ENCODE measurements around the gene CDKAL1. TPM values are rescaled to one million over a fixed set of nuclear protein-coding genes. Genes with fewer than 3 reads are reported as not detected.
"Not testable (repeated sequence)": the region's sequence is repeated elsewhere in the genome, so short reads cannot be mapped to it uniquely, and the experiment has no call there.

Gene CDKAL1
- polyA plus RNA-seq: 29.2 TPM

GRCh38 chr6:20534295-20535262 lies at the start of gene CDKAL1:
Gene CDKAL1, plus strand, starts transcription at chr6:20534457. Its CDS starts 11,894 bp downstream, at chr6:20546351.
- H3K4me1 Mint-ChIP-seq: peaks cover 14 to 38% (median 23%) of the 10 kb centered on the region in 3 donors
- no peaks in the 10 kb centered on the region for H3K9me3 Mint-ChIP-seq
- H3K27ac Mint-ChIP-seq: peak within 1 kb of the TSS; percentile 93 to 98 (median 96)
- H3K36me3 Mint-ChIP-seq: peaks cover 2% of the 10 kb centered on the region
- peaks cover 2% of the 10 kb centered on the region for H3K27me3 Mint-ChIP-seq
- peak within 1 kb of the TSS; percentile 97 to 99 (median 98) for H3K4me3 Mint-ChIP-seq

- Mint-ChIP-seq H3K27me3 (no peaks in the 10 kb centered on the region), H3K9me3 (no peaks in the 10 kb centered on the region), H3K4me3 (no peak overlapping the region), H3K36me3 (peaks cover 10% of the 10 kb centered on the region), H3K4me1 (no peaks in the 10 kb centered on the region), H3K27ac (peak overlapping the region in 1 of 3 donors; percentile 4)
Observed at GRCh38 chr6:20486641-20487040, 47.6 kb upstream of the CDKAL1 start.

DNA sequence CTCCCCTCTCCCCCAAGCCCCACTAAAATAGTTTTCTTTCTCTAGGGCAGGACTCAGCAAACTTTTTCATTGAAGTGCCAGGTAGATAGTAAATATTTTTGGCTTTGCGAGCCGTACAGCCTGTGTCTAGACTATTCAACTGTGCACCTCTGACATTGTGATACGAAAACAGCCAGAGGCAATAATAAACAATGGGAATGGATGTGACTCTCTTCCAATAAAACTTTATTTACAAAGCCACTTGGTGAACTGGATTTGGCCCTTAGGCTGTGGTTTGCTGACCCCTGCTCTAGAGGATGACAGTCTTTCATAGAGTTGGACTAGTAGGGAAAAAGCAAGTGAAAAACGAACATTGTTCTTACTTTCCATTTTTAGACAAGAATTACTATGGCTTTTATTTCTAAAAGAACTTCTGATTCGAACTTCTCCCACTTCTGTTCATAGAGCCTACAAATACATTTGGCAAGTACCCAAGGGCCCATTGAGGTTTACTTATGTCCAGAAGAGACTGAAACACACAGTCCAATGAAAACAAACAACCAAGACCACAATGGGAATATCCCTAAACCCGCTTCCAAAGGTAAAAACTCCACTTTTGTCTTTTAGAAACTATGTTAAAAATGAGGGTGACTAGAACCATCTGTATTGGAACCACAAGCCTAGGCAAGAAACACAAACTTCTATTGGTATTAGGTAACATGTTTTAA lies 46.4 kb upstream of the CDKAL1 start:
- Mint-ChIP-seq H3K4me1 (no peaks in the 10 kb centered on the region), H3K9me3 (no peaks in the 10 kb centered on the region), H3K36me3 (peaks cover 9% of the 10 kb centered on the region), H3K27ac (no peak overlapping the region), H3K27me3 (no peaks in the 10 kb centered on the region), H3K4me3 (no peak overlapping the region)

DNA sequence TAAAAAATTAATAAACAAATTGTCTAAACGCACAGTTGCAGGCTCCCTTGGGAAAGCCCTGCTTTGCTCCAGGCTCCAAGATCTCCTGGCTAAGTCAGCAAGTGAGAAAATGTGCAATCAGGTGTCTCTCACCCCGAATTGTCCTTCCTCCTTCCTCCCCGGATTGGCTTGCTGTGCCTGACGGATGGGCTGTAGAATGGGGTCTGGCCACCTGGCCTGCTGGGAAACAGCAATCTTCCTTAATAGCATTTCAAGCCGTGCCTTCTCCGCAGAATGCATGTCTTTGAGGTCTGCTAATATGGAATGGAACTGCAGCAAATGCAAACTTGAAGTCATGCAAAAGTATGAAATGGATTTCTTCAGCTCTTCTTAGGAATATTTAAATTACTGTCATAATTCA lies 43.7 kb upstream of the CDKAL1 start:
- H3K9me3 Mint-ChIP-seq: no peaks in the 10 kb centered on the region
- H3K27me3 Mint-ChIP-seq: no peaks in the 10 kb centered on the region
- peaks cover 8% of the 10 kb centered on the region for H3K36me3 Mint-ChIP-seq
- no peak overlapping the region for H3K27ac Mint-ChIP-seq
- peak overlapping the region in 1 of 4 donors; percentile 52 for H3K4me3 Mint-ChIP-seq
- H3K4me1 Mint-ChIP-seq: no peaks in the 10 kb centered on the region

DNA sequence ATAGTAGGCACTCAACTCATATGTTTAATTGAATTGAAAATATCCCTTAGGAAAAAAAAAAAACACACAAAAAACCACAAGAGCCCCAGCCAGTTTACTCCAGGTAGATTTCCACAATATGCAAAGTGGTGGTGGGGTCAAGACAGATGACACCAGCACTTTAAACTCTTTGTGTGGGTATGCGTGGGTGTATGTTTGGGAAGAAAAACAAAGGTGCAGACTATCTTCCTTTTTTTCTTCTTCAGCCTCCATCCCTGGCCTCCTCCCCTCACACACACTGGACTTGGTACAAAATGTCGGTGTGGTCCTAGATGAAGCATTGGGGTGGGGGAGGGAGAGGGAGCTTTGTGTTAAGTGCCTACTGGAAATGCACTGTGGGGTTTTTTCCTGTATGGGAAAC lies 42.2 kb upstream of the CDKAL1 start:
- no peaks in the 10 kb centered on the region for H3K9me3 Mint-ChIP-seq
- no peak overlapping the region for H3K27ac Mint-ChIP-seq
- H3K4me1 Mint-ChIP-seq: no peaks in the 10 kb centered on the region
- H3K27me3 Mint-ChIP-seq: no peaks in the 10 kb centered on the region
- H3K4me3 Mint-ChIP-seq: no peak overlapping the region
- H3K36me3 Mint-ChIP-seq: peaks cover 2% of the 10 kb centered on the region

DNA sequence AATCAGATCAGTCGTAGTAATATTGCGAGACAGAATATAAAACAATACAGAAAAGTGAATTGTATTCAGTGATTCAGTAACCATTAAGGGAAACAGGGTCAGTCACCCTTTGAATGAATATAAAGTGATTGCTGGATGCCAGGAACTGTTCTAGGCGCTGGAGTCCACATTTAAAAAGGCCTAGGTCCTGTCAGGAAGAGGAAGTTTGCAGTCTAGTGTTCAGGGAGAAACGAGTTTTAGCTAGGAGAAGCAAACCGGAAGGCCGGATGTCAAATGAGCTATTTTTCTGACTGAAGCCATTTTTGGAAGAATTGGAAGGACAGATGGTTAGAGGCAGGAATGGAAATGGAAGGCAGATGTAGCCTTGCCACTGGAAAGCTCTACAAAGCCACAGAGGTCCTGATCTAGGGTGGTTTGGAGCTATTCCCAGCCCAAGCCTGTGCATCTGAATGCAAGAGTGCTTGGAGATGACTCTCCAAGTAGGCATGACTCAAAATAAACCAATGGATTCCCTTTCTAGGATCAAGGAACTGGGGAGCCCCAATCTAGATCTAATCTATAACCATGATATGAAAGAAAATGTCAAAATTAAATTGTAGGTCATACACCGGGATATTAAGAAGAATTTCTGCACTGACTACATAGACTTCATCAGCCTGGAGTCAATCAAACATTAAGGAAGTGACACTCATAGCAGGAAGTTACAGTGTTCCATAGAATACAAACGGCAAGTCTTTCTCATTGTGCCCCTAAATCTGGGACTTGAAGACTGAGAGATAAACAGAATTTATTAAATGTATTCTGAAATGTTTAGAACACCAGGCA lies 36.8 kb upstream of the CDKAL1 start:
- peaks cover 0 to 1% (median 0%) of the 10 kb centered on the region in 3 donors for H3K4me1 Mint-ChIP-seq
- H3K4me3 Mint-ChIP-seq: no peak overlapping the region
- no peak overlapping the region for H3K27ac Mint-ChIP-seq

GRCh38 chr6:20498041-20498385 lies 36.2 kb upstream of the CDKAL1 start:
- Mint-ChIP-seq H3K27ac (no peak overlapping the region), H3K9me3 (peaks cover 0 to 1% (median 0%) of the 10 kb centered on the region in 3 donors)

More for the DNA sequence above, 36.8 kb upstream of the CDKAL1 start:
- Mint-ChIP-seq H3K27me3 (no peaks in the 10 kb centered on the region), H3K9me3 (peaks cover 0 to 1% (median 0%) of the 10 kb centered on the region in 3 donors), H3K36me3 (no peaks in the 10 kb centered on the region)

DNA sequence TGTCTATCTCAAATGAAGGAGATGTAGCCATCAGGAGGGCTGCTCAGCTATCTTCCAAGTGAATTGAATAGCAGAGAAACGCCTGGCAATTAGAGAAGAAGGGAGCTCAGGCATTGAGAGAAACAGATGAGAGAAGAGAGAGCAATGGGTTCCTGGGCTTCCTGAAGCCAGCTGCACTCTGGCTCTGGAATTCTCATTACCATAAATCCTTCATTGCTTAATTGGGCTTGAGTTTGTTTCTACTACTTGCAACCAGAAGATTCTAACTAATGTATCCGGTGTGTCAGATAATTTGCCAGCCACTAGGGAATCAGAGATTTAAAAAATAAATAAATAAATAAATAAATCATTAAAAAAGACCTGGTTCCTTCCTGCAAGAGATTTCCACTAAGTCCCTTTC lies 25.0 kb upstream of the CDKAL1 start:
- Mint-ChIP-seq H3K36me3 (no peaks in the 10 kb centered on the region), H3K27ac (peak overlapping the region in 1 of 3 donors; percentile 17), H3K9me3 (no peaks in the 10 kb centered on the region), H3K4me3 (no peak overlapping the region), H3K27me3 (peaks cover 8% of the 10 kb centered on the region), H3K4me1 (no peaks in the 10 kb centered on the region)

More at GRCh38 chr6:20498041-20498385, 36.2 kb upstream of the CDKAL1 start:
- H3K36me3 Mint-ChIP-seq: no peaks in the 10 kb centered on the region
- no peak overlapping the region for H3K4me3 Mint-ChIP-seq
- no peaks in the 10 kb centered on the region for H3K27me3 Mint-ChIP-seq
- H3K4me1 Mint-ChIP-seq: peaks cover 0 to 1% (median 0%) of the 10 kb centered on the region in 3 donors

- Mint-ChIP-seq H3K9me3 (no peaks in the 10 kb centered on the region), H3K27ac (no peak overlapping the region), H3K4me3 (no peak overlapping the region), H3K27me3 (peaks cover 6% of the 10 kb centered on the region), H3K36me3 (no peaks in the 10 kb centered on the region), H3K4me1 (no peaks in the 10 kb centered on the region)
Observed at GRCh38 chr6:20511852-20512251, 22.4 kb upstream of the CDKAL1 start.

GRCh38 chr6:20525208-20525607 lies 9.0 kb upstream of the CDKAL1 start:
- not testable (repeated sequence) for H3K27me3 Mint-ChIP-seq, H3K4me3 Mint-ChIP-seq, H3K36me3 Mint-ChIP-seq, H3K27ac Mint-ChIP-seq, H3K4me1 Mint-ChIP-seq, H3K9me3 Mint-ChIP-seq

- H3K27ac Mint-ChIP-seq: peak overlapping the region in 1 of 3 donors; percentile 19
- not testable (repeated sequence) for H3K9me3 Mint-ChIP-seq, H3K4me1 Mint-ChIP-seq, H3K36me3 Mint-ChIP-seq, H3K27me3 Mint-ChIP-seq
- H3K4me3 Mint-ChIP-seq: peak overlapping the region in 1 of 4 donors; percentile 33
Observed at GRCh38 chr6:20529086-20529448, 5.2 kb upstream of the CDKAL1 start.

DNA sequence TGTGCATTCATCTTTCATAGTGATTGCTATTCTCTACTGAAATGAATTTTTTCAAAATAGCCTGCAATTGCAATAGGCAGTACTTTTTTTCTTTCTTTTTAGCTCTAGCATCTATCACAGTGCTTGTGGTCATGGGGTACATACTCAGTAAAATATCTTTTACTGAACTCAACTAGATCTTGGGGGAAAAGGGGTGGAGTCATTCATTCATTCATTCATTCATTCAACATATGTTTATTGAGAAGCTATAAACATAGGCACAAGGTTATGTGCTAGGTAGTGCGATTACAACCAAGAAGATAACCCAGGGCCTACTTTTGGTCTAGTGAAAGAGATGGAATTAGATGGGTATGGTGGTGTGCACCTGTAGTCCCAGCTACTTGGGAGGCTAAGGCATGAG lies 1.4 kb upstream of the CDKAL1 start:
- peak overlapping the region in 2 of 3 donors; percentile 62 to 64 for H3K27ac Mint-ChIP-seq
- peak overlapping the region in 1 of 4 donors; percentile 71 for H3K4me3 Mint-ChIP-seq
- peaks cover 2% of the 10 kb centered on the region for H3K27me3 Mint-ChIP-seq
- H3K36me3 Mint-ChIP-seq: no peaks in the 10 kb centered on the region
- no peaks in the 10 kb centered on the region for H3K9me3 Mint-ChIP-seq
- H3K4me1 Mint-ChIP-seq: peaks cover 15 to 33% (median 22%) of the 10 kb centered on the region in 3 donors

- Mint-ChIP-seq H3K9me3 (no peaks in the 10 kb centered on the region), H3K4me3 (peak overlapping the region; percentile 97 to 99 (median 98)), H3K27me3 (peaks cover 2% of the 10 kb centered on the region), H3K27ac (peak overlapping the region; percentile 93 to 98 (median 96)), H3K4me1 (peaks cover 13 to 38% (median 20%) of the 10 kb centered on the region in 3 donors), H3K36me3 (peaks cover under 1% of the 10 kb centered on the region)
Observed at GRCh38 chr6:20533746-20534294, 437 bp upstream of the CDKAL1 start.

- H3K4me1 Mint-ChIP-seq: peaks cover 16 to 47% (median 26%) of the 10 kb centered on the region in 3 donors
- peak overlapping the region in 1 of 3 donors; percentile 59 for H3K27ac Mint-ChIP-seq
- no peaks in the 10 kb centered on the region for H3K27me3 Mint-ChIP-seq
- H3K4me3 Mint-ChIP-seq: peak overlapping the region in 1 of 4 donors; percentile 97
- peaks cover 4% of the 10 kb centered on the region for H3K36me3 Mint-ChIP-seq
- no peaks in the 10 kb centered on the region for H3K9me3 Mint-ChIP-seq
Observed at GRCh38 chr6:20538131-20538662, 3.9 kb downstream of the CDKAL1 start.
